ENCODE measurements around the gene ELANE.

DNA sequence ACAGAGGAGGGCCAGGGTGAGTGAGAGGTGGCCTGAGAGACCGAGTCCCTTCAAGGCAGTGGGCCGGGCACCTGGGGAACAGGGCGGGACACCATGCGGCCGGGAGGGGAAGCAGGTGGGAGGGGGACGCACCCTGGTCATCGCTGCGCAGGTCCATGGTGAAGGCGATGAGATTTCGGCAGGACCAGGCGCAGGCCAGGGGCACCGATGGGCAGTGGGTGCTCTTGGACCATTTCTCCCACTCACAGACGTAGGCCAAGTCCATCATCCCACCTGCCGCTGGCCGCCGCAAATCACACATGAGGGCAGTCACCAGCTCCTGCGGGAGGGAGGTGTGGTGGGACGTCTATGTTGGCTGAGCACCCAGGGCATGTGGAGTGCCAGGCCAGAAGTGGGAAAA is 38.7 kb downstream of the ELANE start:
- TF ChIP-seq POLR2AphosphoS5 (IDR thresholded peaks at IDR 0.05; ENCODE audit: low read depth) = no peak
- TF ChIP-seq, protein P1, sequence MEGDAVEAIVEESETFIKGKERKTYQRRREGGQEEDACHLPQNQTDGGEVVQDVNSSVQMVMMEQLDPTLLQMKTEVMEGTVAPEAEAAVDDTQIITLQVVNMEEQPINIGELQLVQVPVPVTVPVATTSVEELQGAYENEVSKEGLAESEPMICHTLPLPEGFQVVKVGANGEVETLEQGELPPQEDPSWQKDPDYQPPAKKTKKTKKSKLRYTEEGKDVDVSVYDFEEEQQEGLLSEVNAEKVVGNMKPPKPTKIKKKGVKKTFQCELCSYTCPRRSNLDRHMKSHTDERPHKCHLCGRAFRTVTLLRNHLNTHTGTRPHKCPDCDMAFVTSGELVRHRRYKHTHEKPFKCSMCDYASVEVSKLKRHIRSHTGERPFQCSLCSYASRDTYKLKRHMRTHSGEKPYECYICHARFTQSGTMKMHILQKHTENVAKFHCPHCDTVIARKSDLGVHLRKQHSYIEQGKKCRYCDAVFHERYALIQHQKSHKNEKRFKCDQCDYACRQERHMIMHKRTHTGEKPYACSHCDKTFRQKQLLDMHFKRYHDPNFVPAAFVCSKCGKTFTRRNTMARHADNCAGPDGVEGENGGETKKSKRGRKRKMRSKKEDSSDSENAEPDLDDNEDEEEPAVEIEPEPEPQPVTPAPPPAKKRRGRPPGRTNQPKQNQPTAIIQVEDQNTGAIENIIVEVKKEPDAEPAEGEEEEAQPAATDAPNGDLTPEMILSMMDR (IDR thresholded peaks at IDR 0.05; ENCODE audit: insufficient read depth, low read length) = no peak
- TF ChIP-seq GABPA (IDR thresholded peaks at IDR 0.05; ENCODE audit: low read depth) = no peak
- TF ChIP-seq REST (IDR thresholded peaks at IDR 0.05; ENCODE audit: insufficient replicate concordance, low read depth) = no peak
- TF ChIP-seq SPI1 (IDR thresholded peaks at IDR 0.05; ENCODE audit: borderline replicate concordance, low read depth) = no peak
